NCI-H460 (cell line): ENCODE data around the gene SCN2B. TPM values are rescaled to one million over a fixed set of nuclear protein-coding genes. Genes with fewer than 3 reads are reported as not detected.

Experiments used
- DNase-seq: peaks from one replicate; pipeline ENCODE4 v3.0.0-alpha.2; 2016; ENCODE audit warnings: low read depth; ENCODE audit errors: extremely low read depth
- total RNA-seq: library from RNA; depleted of rRNA; stranded (reverse); fragments of >200 nt; shearing (Covaris generic); gene quantifications from 2 replicates; pipeline ENCODE4 v1.2.3, GENCODE V29; 2014

Gene SCN2B
- total RNA-seq, 1 experiment from 2014 or later: not detected

DNA sequence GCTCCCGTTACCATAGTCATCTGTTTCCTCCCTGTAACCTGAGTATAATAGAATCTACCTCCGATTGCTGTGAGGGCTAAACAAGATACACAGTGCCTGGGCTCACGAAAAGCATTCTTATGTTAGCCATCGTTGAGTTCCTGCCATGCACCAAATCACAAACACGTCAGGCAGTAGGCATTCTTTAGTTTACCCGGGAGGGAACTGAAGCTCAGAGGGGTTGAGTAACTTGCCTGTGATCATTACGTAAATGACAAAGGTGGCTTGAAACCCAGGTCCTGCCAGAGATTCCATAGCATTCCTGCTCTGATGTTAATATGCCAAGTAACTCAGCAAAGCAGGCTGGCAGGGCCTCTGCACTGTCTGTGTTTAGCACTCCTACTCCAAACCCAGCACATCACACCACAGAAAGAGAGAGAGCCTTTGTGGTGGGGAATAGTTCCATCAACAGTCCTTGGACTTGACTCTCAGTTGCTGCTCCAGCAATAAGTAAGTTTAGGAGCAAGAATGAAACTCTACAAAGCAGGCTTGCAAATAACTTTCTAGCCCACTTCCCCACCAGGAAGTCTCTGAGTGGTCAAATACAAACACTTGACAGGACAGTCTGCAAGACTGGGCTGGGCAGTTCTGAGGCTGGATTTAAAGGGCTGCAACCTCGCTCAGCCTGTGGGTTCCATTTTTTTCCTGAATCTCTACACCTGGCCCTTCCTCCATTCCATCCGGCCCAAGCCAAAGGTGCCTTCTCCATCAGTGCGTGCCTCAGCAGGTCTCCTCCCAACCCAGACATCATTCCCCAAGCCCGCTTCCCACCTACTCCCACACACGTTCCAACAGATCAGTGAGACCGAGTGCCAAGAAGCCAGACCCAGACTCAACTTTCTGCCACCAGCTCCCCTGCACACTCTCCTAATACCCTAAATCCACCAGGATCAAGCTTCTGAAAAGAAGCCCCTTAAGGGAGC lies 1.1 kb downstream of the SCN2B start:
- DNase-seq: no peak

DNA sequence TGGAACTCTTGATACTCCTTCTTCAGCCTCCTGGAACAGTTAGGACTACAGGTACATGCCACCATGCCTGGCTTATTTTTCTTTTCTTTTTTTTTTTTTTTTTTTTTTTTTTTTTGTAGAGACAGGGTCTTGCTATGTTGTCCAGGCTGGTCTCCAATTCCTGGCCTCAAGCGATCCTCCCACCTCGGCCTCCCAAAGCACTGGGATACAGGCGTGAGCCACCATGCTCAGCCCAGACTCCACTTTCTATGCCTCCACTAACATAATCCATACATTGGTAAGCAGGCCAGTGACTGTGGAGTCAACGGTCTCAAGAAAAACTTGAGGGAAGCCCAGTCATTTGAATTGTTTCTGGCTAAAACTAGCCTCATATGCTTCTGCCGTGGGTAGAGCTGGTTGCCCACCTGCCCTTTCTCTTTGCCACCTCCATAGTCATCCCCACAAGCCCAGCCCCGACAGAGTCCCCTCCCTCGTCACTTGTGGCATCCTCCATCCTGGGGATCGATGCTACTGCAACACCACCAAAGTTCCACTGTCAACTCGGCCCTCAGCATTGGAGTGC lies 2.4 kb downstream of the SCN2B start:
- no peak for DNase-seq

DNA sequence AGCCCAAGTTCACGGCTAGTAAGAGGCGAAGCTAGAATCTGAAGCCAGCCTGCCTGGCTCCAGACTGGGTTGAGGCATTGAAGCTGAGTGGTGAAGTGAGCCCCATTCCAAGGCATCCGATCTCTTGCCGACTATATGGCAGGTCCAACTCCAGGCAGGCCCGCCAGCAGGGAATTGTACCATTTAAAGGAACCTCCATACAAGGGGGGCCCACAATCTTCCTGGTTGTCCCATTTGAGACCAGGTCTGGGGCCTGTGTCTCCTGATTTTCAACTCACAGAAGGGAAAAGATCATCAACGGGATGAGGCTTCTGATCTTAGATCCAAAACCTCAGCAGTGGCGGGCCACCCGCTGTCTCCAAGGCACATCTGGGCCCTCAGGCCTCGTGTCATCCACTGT lies 4.1 kb downstream of the SCN2B start:
- DNase-seq: no peak

DNA sequence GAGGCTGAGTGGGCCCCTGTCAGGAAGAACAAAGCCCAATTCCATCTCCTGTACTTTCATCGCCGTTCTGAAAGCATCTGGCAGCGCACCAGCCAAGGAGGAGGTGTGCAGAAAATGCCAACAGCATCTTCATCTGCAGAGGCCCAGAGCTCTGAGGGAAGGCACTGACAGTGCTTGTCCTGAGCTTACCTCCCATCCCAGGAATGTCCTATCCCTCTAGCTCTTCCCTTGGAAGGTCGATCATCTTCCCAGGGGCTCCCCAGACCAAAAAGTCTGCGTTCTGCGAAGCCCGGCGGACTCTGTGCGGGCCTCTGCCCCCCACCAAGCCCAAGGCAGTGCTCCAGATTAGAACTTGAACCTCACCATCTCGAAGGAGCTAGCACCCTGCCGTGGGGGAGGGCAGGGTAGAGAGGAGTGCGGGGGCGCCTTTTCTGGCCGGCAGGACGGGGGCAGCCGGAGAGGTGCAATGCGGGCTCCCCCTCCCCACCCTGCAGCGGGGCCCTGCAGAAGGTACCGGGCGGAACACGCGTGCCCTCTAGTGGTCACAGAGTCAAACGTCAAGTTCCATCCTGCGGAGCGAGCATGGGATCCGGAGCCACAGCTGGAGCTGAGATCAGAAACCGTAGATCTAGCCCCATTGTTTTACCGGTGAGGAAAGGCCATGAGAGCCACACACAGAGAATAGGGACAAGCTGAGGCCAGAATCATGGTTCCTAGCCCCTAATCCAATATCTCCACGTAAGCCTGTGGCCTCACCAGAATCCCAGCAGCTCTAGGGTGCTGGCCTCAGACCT lies 5.0 kb downstream of the SCN2B start:
- peak; percentile 35 for DNase-seq

DNA sequence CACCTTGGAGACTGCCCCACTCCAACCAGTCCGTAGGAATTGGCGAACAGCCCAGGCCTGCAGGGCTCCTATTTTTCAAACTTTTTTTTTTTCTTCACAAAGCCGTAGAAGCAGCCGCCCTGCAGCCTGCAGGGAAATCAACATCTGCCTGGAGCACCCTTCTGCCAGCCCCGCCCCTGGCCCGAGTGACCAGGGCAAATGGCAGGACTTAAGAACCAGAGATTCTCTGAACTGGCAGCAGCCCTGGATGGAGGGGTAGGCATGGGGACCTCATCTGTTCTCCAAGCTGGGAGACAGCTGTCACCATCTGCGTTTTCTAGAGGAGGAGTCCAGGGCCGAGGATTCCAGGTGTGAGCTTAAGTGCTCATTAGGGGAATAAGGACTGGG lies 5.6 kb downstream of the SCN2B start:
- no peak for DNase-seq

DNA sequence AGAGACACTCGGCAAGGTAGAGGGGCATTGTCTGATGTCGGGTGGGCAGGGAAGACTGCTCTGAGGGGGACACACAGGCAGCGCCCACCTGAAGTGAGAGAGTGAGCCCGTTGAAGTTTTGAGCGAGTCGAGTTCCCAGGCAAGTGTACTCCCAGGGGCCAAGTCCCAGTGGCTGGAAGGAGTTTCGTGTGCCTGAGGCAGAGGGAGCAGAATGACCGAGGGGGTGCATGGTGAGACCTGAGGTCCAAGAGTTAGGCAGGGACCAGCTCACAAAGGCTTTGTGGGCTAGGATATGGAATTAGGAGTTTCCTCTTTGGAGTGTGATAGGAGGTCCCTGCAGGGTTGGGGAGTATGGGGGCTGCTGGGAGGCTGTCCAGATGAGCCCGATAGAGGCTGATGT lies 6.2 kb downstream of the SCN2B start:
- no peak for DNase-seq

DNA sequence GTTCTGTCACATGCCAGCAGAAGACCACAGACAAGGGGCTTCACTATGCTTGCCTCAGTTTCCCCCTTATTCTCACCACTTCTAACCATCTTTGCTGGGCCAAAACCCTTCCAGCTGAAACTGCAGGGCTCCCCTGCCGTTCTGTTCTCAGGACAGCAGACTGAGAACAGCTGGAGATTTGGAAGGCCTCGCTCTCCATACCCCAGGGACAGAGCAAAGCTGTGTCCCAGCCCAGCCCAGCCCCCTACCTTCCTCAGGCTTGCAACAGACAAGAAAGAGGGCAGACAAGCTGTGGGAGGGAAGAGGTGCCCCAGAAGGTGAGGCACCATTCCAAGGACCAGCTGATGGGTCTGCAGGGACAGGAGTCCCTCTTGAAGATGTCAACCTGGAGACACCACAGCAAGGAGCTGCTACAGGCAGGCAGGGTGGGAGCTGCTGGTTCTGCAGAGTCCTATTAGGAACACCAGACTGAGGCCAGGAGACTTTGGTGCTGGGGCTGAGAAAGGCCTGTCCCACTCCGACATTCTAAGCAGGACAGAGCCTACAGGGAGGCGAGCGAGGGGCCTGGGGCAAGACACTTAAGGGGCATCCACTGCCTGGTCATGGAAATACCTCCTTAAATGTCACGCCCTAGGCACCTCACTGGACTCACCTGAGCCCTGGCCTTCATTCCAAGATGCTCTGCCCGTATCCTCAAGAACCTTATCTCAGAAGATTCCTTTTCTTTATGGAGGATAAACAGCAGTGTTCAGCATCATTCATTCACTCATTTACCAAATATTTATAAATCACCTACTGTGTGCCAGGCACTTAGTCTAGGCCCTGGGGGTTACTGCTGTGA lies 6.9 kb downstream of the SCN2B start:
- no peak for DNase-seq

DNA sequence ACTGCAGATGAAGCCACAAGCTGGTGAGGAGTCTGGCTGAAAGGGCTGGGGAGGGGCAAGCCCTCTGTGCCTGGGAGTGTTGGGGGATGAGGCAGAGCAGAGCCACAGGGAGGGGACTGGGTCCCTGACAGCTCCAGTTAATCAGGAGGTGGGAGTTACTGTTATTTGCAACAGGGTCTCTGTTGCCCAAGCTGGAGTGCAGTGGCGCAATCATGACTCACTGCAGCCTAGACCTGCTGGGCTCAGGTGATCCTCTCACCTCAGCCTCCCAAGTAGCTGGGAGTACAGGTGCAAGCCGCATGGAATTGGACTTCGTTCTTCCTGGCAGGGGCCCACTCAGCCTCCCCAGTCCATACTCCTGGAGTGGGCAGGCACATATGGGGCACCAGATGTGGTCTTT lies 7.7 kb downstream of the SCN2B start:
- DNase-seq: no peak

DNA sequence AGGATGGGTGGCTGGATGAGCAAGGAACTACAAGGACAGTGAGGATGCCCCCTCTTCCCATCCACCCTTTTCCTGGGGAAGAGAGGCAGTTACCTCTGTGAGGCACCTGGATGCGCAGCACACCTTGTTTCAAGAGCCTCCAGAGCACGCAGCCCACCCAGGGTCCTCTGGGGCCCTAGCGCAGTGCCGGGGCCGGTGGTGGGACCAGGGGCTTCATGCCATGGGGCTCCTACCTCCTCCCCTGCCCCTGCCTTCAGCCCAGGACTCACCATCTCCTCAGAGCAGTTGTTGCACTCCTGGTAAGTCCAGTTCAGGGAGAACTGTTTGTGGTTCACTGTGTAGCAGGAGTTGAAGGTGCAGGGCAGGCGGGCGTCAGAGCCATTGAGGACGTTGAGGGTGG lies 8.1 kb downstream of the SCN2B start:
- DNase-seq: no peak

DNA sequence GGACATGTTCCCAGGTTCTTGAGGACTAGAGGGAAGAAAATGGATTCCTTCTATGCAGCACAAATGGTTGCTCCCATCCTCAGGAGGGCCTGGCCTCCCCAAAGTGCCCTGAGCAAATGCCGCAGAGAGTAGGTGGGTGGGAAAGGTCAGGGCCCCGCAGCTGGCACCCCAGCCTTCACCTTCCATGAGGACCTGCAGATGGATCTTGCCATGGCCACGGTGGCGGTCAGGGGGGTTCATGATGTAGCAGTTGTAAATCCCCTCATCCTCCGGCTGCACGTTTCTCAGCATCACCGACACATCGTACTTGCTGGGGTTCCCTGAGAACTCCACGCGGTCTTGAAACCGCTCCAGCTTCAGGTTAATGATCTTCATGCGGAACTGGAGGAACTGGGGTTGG lies 8.5 kb downstream of the SCN2B start:
- no peak for DNase-seq

DNA sequence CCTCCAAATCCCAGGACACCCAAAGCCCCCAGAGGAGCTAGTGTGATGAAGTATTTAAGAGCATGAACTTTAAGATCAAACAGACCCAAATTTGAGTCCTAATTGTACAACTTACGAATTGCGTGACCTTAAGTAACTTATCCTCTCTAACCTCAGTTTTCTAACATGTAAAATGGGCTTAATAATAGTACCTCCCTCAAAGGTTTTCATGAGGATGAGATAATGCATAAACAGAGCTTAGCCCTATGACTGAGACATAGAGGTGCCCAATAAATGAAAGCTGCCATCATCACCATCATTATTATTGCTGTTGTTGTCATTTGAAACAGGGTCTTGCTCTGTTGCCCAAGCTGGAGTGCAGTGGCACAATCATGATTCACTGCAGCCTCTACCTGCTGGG lies 9.2 kb downstream of the SCN2B start:
- DNase-seq: no peak

DNA sequence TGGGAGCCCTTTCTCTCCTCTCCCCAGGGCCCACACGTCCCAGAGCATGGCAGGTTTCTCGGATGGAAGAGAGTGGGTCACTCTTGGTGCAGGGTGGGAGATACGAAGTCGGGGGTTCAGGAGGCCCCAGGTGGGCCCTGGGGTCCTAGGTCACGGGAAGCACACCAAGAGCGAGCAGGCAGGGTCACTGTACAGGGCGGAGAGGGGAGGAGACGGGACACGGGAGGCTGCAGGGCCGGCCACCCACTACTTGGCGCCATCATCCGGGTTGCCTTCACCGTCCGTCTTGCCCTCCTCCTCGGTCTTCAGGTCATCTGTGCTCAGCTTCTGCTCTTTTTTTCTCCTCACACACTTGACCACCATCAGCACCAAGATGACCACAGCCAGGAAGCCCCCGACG lies 9.8 kb downstream of the SCN2B start:
- no peak for DNase-seq

DNA sequence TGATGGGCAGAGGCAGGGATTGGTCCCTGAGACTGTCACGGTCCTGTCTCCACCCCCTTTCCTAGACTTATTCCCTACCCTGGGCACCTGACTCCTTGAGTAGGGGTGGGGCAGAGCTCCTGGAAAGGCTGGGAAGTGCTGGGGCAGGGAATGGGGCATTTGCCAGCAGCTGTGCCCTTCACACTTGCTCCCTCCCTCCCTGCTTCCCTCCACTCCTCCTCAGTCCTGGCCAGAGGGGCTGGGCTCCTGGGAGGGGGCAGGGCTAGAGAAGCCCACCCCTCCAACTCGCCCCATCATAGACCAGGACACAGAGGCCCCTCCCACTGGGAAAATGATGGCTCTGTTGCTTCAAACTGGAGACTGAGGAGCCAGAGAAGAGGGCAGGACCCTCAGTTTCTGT lies 11.6 kb downstream of the SCN2B start:
- no peak for DNase-seq

DNA sequence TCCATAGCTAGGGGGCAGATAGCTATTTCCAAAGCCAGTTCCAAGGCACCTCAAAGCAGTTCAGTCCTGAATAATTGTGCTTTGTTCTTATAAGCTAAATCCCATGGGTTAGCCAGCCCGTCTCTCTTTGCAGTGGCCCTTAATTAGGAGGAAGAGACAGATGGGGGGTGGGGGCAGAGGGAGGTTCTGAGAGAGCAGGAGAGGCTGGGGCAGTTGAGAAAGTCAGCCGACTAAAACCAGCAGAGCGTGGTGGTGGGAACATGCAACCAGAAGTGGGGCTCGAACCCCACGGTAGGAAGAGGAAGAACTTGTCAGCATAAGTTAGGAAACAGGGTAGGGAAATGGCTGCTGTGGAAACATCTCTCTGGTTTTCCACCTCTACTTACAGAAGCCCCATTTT lies 12.9 kb downstream of the SCN2B start:
- no peak for DNase-seq

DNA sequence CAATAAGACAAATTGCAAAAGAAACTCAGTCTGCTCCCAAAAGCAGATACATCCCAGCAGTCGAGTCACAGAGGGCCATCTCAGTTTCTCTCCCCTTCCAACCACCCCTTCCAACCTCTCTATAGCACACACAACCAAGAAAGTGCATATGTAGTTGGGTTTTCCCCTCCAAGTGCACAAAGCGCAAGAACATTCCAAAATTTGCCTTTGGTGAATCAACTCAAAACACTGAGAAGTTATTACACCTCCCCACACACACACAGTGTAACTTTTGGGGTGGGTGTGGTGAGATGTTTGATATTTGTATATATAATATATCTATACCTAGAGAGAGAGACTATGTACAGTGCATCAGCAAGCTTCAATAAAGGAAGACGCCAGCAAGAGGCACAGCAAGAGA lies 13.6 kb downstream of the SCN2B start:
- DNase-seq: no peak

DNA sequence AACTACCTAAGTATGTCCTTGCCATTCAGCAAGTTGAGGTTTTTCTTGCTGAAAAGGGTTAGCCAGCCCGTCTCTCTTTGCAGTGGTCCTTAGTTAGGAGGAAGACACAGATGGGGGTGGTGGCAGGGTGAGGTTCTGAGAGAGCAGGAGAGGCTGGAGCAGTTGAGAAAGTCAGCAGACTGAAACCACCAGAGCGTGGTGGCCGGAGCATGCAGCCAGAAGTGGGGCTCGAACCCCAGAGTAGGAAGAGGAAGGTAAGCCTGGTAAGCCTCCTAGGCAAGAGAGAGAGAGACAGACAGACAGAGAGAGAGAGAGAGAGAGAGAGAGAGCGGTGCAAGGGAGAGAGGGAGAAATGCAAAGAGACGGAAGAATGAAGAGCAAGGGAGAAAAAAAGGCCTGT lies 14.7 kb downstream of the SCN2B start:
- no peak for DNase-seq

DNA sequence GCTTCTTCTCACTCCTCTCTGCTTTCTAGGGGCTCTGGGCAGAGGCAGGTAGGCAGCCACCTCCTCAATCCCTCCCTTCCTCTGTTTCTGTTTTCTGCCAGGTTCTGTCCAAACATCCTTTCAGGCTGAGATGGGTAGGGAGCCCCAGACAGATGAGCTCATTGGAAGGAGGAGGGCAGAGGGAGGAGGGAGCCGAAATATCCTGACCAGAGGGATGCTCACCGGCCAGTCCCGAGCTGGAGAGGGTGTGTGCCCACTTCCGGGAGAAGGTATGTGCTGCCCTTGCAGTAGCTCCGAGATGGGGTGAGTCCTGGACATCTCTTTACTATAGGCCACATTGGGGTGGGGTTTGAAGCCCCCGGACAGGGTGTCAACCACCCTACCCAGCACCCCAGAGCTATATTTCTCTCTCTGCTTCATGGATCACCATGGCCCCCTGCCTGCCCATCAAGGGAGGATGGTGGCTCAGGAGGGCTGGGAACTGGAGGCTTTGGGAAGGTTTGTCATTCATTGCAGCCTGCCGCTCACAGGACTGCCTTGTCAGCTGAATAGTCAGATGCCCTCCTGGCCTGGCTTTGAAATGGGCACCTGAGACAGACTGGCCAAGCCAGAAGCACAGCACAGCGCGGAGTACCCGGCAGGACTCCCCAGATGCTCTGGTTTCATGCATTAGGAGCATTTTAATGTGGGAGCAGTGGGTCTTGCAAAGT lies 19.1 kb downstream of the SCN2B start:
- no peak for DNase-seq

DNA sequence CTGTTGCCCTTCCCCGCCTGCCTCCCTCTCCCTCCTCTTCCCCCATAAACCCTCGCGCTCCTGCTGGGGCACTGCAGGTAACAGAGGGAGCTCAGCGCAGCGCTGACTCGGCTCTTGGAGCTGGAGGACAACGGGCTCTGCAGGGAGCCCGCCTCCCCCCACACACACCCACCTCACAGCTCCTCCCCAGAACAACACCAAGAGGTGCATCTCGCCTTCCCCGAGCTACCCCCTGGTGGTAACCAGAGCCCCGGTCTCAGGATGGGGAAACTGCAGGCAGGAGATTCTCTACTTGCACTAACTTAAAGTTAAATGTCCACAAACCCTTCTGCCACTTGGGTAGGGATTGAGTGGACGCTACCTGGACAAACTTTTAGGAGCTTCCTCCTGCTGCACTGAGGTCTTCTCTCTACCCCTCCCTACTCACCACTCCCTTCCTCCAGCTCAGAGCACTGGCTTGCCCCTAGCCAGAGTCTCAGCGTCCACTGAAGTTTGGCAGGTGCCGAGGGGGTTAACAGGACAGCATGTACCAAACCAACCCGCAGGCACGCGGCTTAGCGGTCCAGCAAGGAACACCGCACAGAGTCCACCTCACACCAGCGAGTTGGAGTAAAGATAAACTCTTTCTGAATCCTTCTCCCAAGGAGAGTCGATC lies 19.8 kb downstream of the SCN2B start:
- no peak for DNase-seq

DNA sequence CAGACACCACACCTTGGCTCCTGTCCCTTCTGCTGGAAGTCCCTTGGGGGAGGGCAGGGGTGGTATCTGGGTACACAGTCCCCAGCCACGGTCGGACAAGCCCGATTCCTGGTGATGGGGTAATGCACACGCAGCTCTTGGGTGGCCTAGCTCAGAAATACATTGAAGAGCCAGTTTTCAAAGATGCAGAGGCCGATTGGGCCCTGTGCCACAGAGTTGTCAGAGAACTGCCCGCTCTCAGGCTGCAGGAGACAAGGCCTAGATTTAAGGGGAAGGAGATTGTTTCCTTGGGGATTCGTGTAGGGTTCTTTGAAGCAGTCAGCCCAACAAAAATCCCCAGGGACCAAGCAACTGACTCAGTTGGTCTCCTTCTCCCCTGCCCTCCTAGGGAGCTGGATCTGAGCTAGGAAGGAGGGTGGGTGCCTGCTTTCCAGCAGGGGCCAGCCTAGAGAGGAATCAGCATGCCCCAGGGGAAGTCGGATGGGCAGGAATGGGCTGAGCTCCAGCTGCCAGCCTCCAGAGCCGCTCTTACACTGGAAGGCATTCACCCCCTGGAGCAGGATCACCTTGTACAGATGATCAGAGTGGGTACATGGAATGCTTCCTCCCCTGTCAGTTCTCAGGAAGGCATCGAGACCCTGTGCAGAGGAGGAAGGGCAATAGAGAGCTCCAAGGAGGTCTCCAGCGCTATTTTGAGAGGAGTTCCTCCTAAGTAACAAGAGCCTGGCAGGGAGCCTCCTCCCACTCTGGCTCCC lies 20.5 kb downstream of the SCN2B start:
- no peak for DNase-seq
